ENCODE results near the gene KCNMA1. TPM values are rescaled to one million over a fixed set of nuclear protein-coding genes. Genes with fewer than 3 reads are reported as not detected.

KCNMA1 gene
- total RNA-seq, 1 donor = 106 TPM

GRCh38 chr10:77282163-77282562, 355.4 kb downstream of the KCNMA1 start:
- TF ChIP-seq, protein P1, sequence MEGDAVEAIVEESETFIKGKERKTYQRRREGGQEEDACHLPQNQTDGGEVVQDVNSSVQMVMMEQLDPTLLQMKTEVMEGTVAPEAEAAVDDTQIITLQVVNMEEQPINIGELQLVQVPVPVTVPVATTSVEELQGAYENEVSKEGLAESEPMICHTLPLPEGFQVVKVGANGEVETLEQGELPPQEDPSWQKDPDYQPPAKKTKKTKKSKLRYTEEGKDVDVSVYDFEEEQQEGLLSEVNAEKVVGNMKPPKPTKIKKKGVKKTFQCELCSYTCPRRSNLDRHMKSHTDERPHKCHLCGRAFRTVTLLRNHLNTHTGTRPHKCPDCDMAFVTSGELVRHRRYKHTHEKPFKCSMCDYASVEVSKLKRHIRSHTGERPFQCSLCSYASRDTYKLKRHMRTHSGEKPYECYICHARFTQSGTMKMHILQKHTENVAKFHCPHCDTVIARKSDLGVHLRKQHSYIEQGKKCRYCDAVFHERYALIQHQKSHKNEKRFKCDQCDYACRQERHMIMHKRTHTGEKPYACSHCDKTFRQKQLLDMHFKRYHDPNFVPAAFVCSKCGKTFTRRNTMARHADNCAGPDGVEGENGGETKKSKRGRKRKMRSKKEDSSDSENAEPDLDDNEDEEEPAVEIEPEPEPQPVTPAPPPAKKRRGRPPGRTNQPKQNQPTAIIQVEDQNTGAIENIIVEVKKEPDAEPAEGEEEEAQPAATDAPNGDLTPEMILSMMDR (IDR thresholded peaks at IDR 0.05; ENCODE audit: insufficient read depth, low read length) = no peak
- H3K4me3 ChIP-seq (ENCODE audit: low read depth, low read length) = no peak overlapping the region
- DNase-seq (ENCODE audit: low read depth) = no peak

GRCh38 chr10:77281719-77282118, 355.9 kb downstream of the KCNMA1 start:
- H3K4me3 ChIP-seq (ENCODE audit: low read depth, low read length) = no peak overlapping the region
- no peak for DNase-seq (ENCODE audit: low read depth)
- TF ChIP-seq, protein P1 (IDR thresholded peaks at IDR 0.05; ENCODE audit: insufficient read depth, low read length) = no peak

- H3K4me3 ChIP-seq (ENCODE audit: low read depth, low read length) = no peak overlapping the region
- TF ChIP-seq, protein P1 (IDR thresholded peaks at IDR 0.05; ENCODE audit: insufficient read depth, low read length) = no peak
- no peak for DNase-seq (ENCODE audit: low read depth)
Measured at GRCh38 chr10:77279207-77279606, 358.4 kb downstream of the KCNMA1 start.

DNA sequence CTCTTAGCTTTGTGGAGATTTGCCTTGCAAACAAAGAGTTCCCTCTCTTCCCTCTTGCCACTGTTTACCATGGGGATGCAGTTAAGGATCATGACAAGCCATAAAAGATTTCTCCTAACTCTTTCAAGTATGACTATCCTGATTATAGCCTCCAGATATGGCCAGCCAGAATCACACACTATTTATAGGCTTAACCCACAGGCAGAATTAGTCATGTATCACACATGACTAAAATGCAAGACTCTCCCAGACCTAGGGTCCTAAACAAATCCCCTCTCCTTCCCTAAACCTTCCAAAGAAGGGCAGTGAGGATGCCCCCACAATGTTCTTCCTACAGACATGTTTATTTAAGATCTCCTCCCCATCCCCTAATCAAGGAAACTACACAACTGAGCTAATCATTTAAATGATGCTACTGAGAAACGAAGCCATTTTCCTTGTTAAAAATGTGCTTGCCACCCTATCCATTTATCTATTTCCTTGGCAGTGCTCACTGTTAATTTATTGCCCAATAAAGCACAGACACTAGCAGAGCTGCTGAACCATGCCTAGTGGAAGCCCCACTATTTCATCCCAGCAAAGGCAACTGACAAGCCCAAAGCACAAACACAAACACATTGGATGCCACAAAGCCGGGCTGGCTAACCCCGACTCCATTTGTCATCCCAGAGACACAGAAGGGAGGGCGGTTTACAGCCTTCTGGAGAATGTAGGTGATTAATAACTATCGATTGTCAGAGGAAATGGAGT, 363.4 kb downstream of the KCNMA1 start:
- TF ChIP-seq, protein P1 (IDR thresholded peaks at IDR 0.05; ENCODE audit: insufficient read depth, low read length) = no peak
- no peak overlapping the region for H3K4me3 ChIP-seq (ENCODE audit: low read depth, low read length)
- DNase-seq (ENCODE audit: low read depth) = no peak

DNA sequence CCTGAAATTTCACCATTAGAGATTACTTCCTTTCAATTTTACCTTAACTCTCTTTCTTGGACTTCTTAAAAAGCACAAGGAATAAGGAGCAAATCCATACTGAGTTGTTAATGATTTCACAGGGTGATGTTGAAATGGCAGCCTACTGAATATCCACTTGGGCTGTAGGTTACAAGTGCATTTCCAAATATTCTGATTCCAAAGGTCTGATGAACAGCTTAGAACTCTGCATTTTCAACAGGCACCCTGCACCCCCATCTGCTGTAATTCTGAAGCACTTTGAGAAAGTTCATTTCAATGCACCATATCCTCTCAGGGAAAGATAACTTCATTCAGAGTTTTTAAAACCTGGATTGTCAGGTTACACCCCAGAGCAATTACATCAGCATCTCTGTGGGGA, 368.4 kb downstream of the KCNMA1 start:
- no peak overlapping the region for H3K4me3 ChIP-seq (ENCODE audit: low read depth, low read length)
- TF ChIP-seq, protein P1 (IDR thresholded peaks at IDR 0.05; ENCODE audit: insufficient read depth, low read length) = no peak
- DNase-seq (ENCODE audit: low read depth) = no peak

DNA sequence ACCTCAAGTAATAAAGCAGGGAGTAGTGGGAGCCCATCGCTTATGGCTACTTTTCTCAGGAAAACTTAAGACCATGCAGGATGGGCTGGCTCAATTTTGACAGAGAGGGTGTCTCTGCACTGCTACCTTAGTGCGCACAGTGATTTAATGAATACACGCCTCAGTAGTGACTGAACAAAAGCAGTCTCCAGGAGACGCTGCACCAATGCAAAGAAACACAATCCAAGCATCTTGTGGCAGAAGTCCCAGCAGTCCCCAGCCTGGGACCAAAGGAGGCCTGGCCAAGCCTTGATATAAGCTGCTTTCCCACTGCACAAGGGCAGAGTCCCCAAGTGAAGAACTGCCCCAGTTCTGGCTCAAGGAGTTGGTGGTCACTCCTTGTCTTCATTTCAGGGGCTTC, 368.9 kb downstream of the KCNMA1 start:
- DNase-seq (ENCODE audit: low read depth) = no peak
- no peak overlapping the region for H3K4me3 ChIP-seq (ENCODE audit: low read depth, low read length)
- TF ChIP-seq, protein P1 (IDR thresholded peaks at IDR 0.05; ENCODE audit: insufficient read depth, low read length) = no peak
